ENCODE data around the gene AP4M1.
A peak's percentile ranks its signal among the peaks of the same experiment; 100 is the strongest.
"Not testable (repeated sequence)": the region's sequence is repeated elsewhere in the genome, so short reads cannot be mapped to it uniquely, and the experiment has no call there.

AP4M1 gene

DNA sequence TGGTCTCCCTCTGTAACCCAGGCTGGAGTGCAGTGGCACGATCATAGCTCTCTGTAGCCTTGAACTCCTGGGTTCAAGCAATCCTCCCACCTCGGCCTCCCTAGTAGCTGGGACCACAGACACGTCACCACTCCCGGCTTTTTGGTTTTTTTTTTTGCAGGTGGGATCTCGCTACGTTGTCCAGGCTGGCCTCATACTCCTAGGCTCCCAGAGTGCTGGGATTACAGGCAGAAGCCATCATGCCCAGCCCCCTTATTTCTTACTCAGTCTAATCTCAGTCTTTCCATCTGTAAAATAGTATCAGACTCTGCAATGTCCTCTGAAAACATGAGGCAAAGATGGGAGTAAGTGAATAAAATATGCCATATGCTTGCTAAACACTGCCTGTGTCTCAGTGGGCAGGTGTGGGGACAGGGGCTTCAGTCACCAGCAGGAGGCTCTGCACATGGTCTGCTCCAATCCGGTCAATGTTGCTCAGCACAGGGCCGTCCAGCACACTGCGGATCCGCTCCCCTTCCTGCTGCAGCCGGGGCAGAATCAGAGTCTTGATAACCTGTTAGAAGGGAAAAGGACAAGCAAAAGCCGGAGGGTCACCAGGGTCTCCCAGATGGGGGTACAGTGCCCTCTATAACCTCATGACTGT, 8.2 kb downstream of the AP4M1 start:
- no peak for DNase-seq

DNA sequence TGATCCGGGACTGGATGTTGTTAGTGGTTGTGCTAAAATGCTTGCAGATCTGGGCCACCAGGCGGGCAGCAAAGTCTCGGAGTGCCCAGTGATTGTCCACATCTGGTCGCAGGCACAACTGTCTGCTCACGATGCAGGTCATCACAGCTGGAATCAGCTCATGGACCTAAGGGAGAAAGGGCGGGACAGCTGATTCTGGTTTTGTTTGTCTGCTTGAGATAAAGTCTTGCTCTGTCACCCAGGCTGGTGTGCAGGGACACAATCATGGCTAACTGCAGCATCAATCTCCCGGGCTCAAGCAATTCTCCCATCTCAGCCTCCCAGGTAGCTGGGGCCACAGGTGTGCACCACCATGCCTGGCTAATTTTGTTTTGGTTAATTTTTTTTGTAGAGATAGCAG, 9.7 kb downstream of the AP4M1 start:
- no peak for DNase-seq

DNA sequence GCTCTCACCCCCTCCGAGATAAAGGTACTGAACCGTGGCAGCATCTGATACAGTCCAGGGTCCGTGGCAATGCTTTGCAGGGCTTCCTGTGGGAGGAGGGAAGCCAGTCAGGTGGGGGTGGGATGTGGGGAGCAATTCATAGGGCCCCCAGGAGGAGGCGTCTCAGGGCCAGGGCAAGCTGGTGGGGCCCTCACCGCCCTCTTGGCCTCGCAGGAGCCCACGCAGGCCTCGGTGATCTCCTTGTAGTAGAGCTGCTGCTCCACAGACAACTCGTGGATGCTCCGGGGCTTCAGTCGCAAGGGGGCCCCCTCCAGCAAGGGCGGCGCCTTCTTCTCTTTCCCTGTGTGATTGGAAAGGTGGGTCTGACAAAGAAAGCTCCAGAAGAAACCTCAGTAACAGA, 10.5 kb downstream of the AP4M1 start:
- DNase-seq: no peak

DNA sequence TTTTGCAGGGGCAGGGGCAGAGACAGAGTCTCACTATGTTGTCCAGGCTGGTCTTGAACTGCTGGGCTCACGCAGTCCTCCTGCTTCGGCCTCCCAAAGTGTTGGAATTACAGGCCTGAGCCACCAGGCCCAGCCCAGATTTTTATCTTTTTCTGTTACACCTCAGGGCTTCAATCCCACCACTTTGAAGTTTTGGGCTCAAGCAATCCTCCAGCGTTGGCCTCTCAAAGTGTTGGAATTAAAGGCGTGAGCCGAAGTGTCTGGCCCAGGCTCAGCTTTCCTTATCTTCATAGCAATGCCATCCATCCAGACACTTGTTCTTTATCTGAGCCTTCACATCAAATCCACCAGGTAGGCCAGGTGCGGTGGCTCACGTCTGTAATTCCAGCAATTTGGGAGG, 13.6 kb downstream of the AP4M1 start:
- no peak for DNase-seq

DNA sequence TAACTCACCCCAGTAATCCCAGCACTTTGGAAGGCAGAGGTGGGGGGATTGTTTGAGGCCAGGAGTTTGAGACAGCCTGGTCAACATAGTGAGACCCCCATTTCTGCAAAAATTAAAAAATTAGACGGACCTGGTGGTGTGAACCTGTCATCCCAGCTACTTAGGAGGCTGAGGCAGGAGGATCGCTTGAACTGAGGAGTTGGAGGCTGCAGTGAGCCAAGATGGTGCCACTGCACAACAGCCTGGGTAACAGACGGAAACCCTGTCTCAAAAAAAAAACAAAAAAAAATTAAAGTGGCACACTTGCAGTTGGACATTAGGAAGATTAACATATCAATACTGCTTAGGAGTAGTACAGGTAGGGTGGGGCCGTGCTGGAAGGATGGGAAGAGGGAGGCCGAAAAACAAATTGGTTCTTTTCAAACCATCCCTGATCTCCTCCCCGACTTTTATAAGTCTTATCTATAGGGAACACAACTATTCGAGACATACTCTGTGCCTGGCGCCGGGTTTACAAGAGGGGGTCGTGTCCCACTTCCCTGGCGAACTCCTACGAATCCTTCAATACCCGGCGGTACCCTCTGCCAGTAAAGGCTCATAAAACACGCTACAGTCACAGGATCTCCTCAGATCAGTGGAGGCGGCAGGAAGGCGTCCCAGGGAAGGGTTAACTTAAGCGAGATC, 17.1 kb downstream of the AP4M1 start:
- no peak for DNase-seq

DNA sequence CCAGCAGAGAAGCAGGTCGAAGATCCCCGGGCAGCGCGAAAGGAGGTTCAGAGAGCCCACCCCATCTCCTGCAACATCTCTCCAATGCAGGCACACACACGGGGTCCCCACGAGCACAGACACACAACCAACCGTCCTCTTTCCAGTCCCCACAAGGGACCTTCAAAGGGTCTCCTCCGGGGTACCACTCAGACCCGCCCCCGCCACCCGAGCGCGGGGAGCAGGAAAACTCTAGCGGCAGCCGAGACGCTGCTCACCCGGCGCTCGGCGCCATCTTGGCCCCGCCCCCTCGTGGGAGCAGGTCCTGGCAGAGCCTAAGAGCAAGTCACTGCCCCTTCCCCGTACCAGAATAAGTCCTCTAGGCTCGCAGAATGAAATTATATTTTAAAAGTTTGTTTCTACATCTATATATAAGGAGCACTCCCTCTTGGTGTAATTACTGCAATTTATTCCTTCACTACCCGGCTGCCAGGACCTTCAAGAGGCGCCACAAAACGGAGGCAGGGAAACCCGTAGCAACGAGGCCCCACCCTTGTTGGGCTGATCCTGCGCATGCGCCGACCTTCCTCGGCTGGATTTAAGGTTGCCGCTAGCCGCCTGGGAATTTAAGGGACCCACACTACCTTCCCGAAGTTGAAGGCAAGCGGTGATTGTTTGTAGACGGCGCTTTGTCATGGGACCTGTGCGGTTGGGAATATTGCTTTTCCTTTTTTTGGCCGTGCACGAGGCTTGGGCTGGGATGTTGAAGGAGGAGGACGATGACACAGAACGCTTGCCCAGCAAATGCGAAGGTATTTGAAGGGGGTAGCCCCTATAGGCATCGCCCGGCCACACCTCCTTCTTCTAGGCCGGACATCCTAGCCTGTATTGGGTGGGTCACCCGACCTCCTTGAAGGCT, 17.9 kb downstream of the AP4M1 start, which contains the start of the genes CNPY4 and TAF6:
TSS of gene CNPY4 (plus strand) at position 563 of the 898 bp plus-strand sequence. CDS start at position 674, 111 bp downstream.
TSS of gene TAF6 (minus strand) at position 287 of the 898 bp plus-strand sequence. CDS start 5,149 bp downstream, outside the sequence.
- DNase-seq: peak; percentile 96

DNA sequence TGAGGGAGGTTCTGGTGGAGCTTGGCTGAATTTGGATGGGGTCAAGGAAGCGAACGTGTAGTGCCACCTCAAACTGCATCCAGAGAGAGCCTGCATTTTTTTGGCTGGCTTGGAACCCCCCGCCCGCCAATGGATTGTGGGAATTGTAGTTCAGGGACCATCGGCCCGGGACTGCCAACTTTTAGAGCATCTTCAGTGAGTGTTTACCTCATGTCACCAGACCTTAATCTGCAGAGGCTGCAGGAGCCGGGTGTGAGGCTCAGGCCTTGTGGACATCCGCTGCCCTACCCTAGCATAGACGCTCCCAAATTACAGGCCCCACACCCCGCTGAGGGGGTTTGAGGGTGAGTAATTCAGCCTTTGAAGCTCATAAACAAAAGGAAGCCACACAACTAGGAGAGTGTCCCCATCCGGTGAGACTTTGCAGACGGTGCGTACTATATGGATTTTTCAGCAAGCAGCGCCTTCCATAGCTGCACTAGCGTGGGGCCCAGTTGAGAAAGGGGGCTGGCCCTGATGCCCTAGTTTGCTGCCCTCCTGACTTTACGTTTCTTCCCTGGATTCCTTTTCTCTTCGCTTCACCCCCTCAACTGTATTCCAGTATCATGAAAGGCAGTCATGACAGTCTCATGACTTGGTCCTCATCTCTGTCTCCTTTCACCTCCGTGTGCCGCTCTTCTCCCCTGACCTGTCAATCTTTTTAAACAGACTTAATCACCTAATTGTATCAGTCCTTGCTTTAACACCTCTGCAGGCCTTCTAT, 18.7 kb downstream of the AP4M1 start:
- peak; percentile 87 for DNase-seq

DNA sequence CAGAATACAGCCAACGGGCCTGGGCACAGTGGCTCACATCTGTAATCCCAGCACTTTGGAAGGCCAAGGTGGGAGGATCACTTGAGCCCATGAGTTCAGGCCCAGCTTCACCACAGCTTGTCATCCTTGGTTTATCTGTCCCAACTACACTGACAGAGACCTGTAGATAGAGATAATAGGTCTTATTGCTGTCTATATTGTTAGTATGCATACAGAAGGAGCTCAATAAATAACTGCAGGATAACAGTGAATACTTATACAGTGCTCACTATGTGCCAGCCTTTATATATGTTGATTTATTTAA, 19.2 kb downstream of the AP4M1 start:
- DNase-seq: no peak

DNA sequence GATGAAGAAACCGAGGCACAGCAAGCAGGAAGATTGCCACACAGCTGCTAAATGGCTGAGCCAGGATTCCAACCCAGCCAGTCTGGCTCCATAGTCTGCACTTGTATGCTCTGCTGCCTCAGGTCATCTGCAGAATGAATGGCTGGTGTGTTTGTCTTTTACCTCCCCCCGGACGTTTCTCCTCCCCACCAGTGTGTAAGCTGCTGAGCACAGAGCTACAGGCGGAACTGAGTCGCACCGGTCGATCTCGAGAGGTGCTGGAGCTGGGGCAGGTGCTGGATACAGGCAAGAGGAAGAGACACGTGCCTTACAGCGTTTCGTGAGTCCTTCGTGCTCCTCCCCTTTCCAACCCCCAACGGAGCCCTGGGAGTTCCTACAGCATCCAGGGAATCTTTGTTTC, 20.6 kb downstream of the AP4M1 start:
- no peak for DNase-seq

DNA sequence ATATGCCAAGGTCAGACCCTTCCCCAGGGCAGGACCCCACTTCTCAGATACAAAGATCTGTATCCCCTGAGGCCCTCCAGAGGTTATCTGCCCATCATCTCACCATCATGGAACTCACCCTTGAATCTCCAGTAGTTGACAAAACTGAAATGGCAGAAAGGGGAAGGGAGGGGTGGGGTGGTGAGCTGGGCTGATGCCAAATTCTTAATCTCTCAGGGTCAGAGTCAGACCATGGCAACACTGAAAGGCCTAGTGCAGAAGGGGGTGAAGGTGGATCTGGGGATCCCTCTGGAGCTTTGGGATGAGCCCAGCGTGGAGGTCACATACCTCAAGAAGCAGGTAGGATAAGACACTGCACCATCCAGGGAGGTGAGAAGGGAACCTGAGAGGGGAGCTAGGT, 21.1 kb downstream of the AP4M1 start:
- DNase-seq: no peak

DNA sequence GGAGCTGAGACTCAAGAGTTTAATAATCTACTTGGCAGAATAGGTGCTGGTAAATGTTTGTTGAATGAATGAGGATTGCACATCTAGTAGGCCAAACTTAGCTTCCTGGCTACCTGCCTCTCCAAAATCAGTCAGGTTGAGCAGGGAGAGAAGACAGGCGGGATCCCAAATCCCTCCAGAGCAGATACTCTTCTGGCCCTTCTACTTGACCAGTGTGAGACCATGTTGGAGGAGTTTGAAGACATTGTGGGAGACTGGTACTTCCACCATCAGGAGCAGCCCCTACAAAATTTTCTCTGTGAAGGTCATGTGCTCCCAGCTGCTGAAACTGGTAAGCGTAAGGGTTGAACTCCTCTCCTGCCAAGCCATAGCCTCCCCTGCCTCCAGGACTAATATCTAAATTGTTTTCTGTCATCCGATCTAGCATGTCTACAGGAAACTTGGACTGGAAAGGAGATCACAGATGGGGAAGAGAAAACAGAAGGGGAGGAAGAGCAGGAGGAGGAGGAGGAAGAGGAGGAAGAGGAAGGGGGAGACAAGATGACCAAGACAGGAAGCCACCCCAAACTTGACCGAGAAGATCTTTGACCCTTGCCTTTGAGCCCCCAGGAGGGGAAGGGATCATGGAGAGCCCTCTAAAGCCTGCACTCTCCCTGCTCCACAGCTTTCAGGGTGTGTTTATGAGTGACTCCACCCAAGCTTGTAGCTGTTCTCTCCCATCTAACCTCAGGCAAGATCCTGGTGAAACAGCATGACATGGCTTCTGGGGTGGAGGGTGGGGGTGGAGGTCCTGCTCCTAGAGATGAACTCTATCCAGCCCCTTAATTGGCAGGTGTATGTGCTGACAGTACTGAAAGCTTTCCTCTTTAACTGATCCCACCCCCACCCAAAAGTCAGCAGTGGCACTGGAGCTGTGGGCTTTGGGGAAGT, 23.1 kb downstream of the AP4M1 start:
- DNase-seq: no peak

DNA sequence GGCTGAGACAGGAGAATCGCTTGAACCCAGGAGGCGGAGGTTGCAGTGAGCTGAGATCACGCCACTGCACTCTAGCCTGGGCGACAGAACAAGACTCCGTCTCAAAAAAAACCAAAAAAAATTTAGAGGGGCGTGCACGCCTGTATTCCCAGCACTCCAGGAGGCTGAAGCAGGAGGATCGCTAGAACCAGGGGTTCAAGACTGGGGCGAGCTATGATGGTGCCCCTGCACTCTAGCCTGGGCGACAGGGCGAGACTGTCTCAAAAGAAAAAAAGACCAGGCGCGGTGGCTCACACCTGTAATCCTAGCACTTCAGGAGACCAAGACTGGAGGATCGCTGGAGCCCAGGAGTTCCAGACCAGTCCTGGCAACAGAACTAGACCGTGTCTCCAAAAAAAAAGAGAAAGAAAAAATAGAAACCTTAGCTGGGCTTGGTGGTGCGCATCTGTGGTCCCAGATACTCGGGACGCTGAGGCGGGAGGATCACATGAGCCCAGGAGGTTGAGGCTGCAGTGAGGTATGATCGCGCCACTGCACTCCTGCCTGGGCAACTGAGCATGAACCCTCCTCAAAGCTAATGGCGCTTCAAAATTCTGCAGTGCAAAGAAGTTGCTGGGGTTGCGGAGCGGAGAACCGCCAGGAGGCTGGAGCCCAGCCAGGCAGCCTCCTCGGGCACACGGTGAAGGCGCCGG, 24.9 kb downstream of the AP4M1 start:
- no peak for DNase-seq

DNA sequence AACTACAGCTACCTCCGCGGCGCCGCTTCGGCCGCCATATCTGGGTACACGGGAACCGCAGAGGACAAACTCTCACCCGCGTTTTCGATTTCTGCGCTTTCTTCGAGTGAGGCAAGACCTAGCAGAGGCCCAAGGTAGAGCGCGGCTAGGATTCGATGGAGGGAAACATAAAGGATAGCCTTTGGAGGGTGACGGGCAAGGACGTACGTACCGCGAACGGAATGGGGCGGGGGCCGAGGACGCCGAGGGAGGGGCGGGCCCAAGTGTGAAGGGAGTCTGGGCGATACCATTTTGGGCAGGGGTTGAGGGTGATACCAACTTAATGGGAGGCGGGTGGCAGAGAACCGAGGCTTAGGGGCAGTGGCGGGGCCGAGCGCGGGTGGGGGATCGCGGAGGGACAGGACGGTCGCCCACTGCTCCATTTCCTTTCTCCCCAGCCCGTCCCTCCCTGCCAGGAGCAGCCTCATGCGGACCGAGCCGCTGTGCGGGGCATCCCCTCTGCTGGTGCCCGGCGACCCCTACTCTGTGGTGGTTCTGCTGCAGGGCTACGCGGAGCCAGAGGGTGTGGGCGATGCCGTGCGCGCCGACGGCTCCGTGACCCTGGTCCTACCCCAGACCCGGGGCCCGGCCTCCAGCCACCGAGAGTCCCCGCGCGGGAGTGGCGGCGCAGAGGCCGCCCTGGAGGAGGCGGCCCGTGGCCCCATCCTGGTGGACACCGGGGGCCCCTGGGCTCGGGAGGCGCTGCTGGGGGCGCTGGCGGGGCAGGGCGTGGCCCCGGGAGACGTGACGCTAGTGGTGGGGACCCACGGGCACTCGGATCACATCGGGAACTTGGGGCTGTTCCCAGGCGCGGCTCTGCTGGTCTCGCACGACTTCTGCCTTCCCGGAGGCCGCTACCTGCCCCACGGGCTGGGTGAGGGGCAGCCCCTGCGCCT, 25.8 kb downstream of the AP4M1 start, which contains the start of gene MBLAC1:
TSS of gene MBLAC1 (plus strand) at position 37 of the 935 bp plus-strand sequence. CDS start at position 466, 429 bp downstream.
- DNase-seq: peak; percentile 94

DNA sequence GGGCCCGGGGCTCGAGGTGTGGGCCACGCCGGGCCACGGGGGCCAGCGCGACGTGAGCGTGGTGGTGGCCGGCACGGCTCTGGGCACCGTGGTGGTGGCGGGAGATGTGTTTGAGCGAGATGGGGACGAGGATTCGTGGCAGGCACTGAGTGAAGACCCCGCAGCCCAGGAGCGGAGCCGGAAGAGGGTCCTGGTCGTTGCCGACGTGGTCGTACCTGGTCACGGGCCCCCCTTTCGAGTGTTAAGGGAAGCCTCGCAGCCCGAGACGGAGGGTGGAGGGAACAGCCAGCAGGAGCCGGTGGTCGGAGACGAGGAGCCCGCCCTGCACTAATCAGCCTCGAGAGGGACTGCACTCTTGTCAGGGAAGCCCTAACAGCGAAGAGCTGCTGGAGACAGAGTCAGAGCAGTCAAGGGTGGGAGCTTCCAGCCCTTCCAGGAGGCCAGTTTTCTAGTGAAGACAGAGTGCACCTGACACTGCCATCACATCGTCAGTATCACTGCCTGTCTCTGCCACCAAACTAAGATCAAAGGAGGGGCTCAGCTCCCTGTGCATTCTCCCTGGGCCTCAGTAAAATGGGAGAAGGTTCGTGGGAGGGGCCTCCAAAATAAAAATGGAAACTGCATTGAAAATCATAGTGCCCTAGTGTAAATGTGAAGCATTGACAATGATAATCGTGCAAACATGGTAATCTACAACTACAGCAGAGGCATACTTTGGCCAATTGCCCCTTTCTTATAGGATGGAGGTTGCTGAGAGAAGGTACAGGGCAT, 26.6 kb downstream of the AP4M1 start:
- no peak for DNase-seq

DNA sequence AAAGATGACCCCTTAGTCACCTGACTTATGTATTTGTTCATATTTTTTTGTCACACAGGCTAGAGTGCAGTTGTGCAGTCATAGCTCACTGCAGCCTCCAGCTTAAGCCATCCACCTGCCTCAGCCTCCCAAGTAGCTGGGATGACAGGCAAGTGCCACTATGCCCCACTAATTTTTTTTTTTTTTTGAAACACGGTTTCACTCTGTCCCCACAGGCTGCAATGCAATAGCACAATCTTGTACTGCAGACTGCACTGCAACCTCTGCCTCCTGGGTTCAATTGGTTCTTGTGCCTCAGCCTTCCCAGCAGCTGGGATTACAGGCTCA, 27.2 kb downstream of the AP4M1 start:
- DNase-seq: no peak

DNA sequence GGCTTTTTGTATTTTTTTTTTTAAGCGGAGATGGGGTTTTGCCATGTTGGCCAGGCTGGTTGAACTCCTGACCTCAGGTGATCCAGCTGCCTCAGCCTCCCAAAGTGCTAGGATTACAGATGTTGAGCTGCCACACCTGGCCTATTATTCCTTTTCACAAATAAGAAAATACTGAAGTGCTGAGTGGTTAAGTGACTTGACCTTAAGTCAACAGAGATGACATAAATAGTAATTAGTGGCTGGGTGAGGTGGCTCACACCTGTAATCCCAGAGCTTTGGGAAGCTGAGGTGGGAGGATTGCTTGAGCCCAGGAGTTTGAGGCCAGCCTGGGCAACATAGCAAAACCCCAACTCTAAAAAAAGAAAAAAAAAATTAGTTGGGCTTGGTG, 28.8 kb downstream of the AP4M1 start:
- DNase-seq: not testable (repeated sequence)

DNA sequence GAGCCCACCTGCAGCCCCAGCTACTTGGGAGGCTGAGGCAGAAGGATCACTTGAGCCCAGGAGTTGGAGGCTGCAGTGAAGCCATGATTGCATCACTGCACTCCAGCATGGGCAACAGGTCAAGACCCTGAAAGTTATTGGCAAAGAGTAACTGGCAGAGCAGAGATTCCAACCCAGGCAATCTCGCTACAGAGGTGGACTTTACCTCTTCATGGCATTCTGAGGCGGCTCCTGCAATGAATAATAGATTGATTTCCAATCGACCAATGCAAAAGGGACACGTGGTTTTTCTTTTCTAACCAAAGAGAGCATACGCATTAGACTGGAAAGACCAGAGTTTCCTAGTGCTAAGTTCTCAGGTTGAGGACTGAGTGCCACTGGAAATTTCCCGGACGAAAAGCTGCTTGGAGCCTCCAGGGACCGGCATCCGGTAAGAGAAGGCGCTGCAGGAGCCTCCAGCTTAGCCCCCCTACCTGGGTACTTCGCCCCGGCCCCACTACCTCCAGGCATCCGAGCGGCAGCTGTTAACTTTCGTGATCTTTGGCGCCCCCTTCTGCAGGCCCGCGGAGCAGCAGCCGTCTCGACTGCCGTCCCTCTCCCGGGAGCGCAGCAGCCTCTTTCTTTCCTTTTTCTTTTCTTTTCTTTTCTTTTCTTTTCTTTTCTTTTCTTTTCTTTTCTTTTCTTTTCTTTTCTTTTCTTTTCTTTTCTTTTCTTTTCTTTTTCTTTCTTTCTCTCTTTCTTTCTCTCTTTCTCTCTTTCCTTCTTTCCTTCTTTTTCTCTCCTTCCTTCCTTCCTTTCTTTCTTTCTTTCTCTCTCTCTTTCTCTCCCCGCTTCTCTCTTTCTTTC, 29.4 kb downstream of the AP4M1 start:
- peak; percentile 75 for DNase-seq

DNA sequence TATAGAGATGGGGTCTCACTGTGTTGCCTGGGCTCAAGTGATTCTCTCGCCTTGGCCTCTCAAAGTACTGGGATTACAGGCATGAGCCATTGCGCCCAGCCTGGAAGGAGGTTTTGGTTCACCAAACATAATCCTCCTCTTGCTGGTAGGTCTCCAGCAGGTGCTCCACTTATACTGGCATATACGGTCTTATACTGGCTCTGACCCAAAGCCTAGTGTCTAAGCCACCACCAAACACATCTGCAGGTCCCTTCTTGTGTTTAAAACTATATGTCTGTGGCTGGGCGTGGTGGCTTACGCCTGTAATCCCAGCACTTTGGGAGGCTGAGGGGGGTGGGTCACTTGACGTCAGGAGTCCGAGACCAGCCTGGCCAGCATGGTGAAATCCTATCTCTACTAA, 30.7 kb downstream of the AP4M1 start:
- no peak for DNase-seq
